ENCODE measurements around the gene GPATCH4.
"Not testable (repeated sequence)": the region's sequence is repeated elsewhere in the genome, so short reads cannot be mapped to it uniquely, and the experiment has no call there.

Gene GPATCH4

GRCh38 chr1:156619582-156619955 lies 18.3 kb upstream of the GPATCH4 start:
- Histone ChIP-seq H3K4me1 (ENCODE audit: insufficient read depth, insufficient read length) (peaks cover 5% of the 10 kb centered on the region), H3K4me3 (ENCODE audit: insufficient read length, low read depth) (no peak overlapping the region), H3K27me3 (ENCODE audit: insufficient read depth, insufficient read length) (peaks cover 46% of the 10 kb centered on the region), H3K36me3 (ENCODE audit: insufficient read depth, insufficient read length, low read length) (no peaks in the 10 kb centered on the region), H3K9me3 (ENCODE audit: insufficient read depth, low read length) (peaks cover 10% of the 10 kb centered on the region; the same call in 1 of the 2 replicates), H3K9ac (ENCODE audit: insufficient read length, low read depth) (no peak overlapping the region)
- no peak for DNase-seq (ENCODE audit: low read depth, low spot score)
- TF ChIP-seq YY1 (IDR thresholded peaks at IDR 0.05; ENCODE audit: insufficient read depth, insufficient read length) (no peak), ZNF274 (IDR thresholded peaks at IDR 0.05; ENCODE audit: low read depth, low read length) (no peak), SUZ12 (IDR thresholded peaks at IDR 0.05; ENCODE audit: extremely low read depth, insufficient read depth, insufficient read length) (no peak)

- no peak for DNase-seq (ENCODE audit: low read depth, low spot score)
- Histone ChIP-seq H3K36me3 (ENCODE audit: insufficient read depth, insufficient read length, low read length) (no peaks in the 10 kb centered on the region), H3K27me3 (ENCODE audit: insufficient read depth, insufficient read length) (peaks cover 40% of the 10 kb centered on the region), H3K4me3 (ENCODE audit: insufficient read length, low read depth) (no peak within 1 kb of the TSS), H3K9ac (ENCODE audit: insufficient read length, low read depth) (no peak within 1 kb of the TSS), H3K4me1 (ENCODE audit: insufficient read depth, insufficient read length) (peaks cover 5% of the 10 kb centered on the region), H3K9me3 (ENCODE audit: insufficient read depth, low read length) (peaks cover 9% of the 10 kb centered on the region; the same call in 1 of the 2 replicates)
- TF ChIP-seq YY1 (IDR thresholded peaks at IDR 0.05; ENCODE audit: insufficient read depth, insufficient read length), result no peak
- TF ChIP-seq ZNF274 (IDR thresholded peaks at IDR 0.05; ENCODE audit: low read depth, low read length), result no peak
- TF ChIP-seq SUZ12 (IDR thresholded peaks at IDR 0.05; ENCODE audit: extremely low read depth, insufficient read depth, insufficient read length), result no peak
Observed at GRCh38 chr1:156618853-156619581, 17.7 kb upstream of the GPATCH4 start, which contains the start of gene HAPLN2. TSS of gene HAPLN2 (plus strand) at chr1:156619415. CDS start at chr1:156623491, 4,076 bp downstream.

GRCh38 chr1:156616463-156616862 lies 15.2 kb upstream of the GPATCH4 start:
- Histone ChIP-seq H3K9ac (ENCODE audit: insufficient read length, low read depth) (no peak overlapping the region), H3K36me3 (ENCODE audit: insufficient read depth, insufficient read length, low read length) (no peaks in the 10 kb centered on the region), H3K4me3 (ENCODE audit: insufficient read length, low read depth) (no peak overlapping the region), H3K4me1 (ENCODE audit: insufficient read depth, insufficient read length) (no peaks in the 10 kb centered on the region), H3K27me3 (ENCODE audit: insufficient read depth, insufficient read length) (peaks cover 21% of the 10 kb centered on the region), H3K9me3 (ENCODE audit: insufficient read depth, low read length) (no peaks in the 10 kb centered on the region)
- TF ChIP-seq SUZ12 (IDR thresholded peaks at IDR 0.05; ENCODE audit: extremely low read depth, insufficient read depth, insufficient read length) (no peak), ZNF274 (IDR thresholded peaks at IDR 0.05; ENCODE audit: low read depth, low read length) (no peak), YY1 (IDR thresholded peaks at IDR 0.05; ENCODE audit: insufficient read depth, insufficient read length) (no peak)
- DNase-seq (ENCODE audit: low read depth, low spot score), result no peak

- H3K9me3 ChIP-seq (ENCODE audit: insufficient read depth, low read length), result no peaks in the 10 kb centered on the region
- no peaks in the 10 kb centered on the region for H3K4me1 ChIP-seq (ENCODE audit: insufficient read depth, insufficient read length)
- no peak overlapping the region for H3K9ac ChIP-seq (ENCODE audit: insufficient read length, low read depth)
- no peaks in the 10 kb centered on the region for H3K36me3 ChIP-seq (ENCODE audit: insufficient read depth, insufficient read length, low read length)
- H3K27me3 ChIP-seq (ENCODE audit: insufficient read depth, insufficient read length), result peaks cover 18% of the 10 kb centered on the region
- no peak overlapping the region for H3K4me3 ChIP-seq (ENCODE audit: insufficient read length, low read depth)
- TF ChIP-seq YY1 (IDR thresholded peaks at IDR 0.05; ENCODE audit: insufficient read depth, insufficient read length), result no peak
- no peak for TF ChIP-seq ZNF274 (IDR thresholded peaks at IDR 0.05; ENCODE audit: low read depth, low read length)
- no peak for TF ChIP-seq SUZ12 (IDR thresholded peaks at IDR 0.05; ENCODE audit: extremely low read depth, insufficient read depth, insufficient read length)
- DNase-seq (ENCODE audit: low read depth, low spot score), result no peak
Observed at GRCh38 chr1:156615946-156616345, 14.7 kb upstream of the GPATCH4 start.

GRCh38 chr1:156612666-156613065 lies 11.4 kb upstream of the GPATCH4 start:
- Histone ChIP-seq H3K9ac (ENCODE audit: insufficient read length, low read depth) (no peak overlapping the region), H3K9me3 (ENCODE audit: insufficient read depth, low read length) (no peaks in the 10 kb centered on the region), H3K27me3 (ENCODE audit: insufficient read depth, insufficient read length) (no peaks in the 10 kb centered on the region), H3K4me3 (ENCODE audit: insufficient read length, low read depth) (no peak overlapping the region), H3K4me1 (ENCODE audit: insufficient read depth, insufficient read length) (no peaks in the 10 kb centered on the region), H3K36me3 (ENCODE audit: insufficient read depth, insufficient read length, low read length) (no peaks in the 10 kb centered on the region)
- no peak for TF ChIP-seq YY1 (IDR thresholded peaks at IDR 0.05; ENCODE audit: insufficient read depth, insufficient read length)
- no peak for TF ChIP-seq ZNF274 (IDR thresholded peaks at IDR 0.05; ENCODE audit: low read depth, low read length)
- no peak for TF ChIP-seq SUZ12 (IDR thresholded peaks at IDR 0.05; ENCODE audit: extremely low read depth, insufficient read depth, insufficient read length)
- DNase-seq (ENCODE audit: low read depth, low spot score), result no peak

GRCh38 chr1:156610072-156610471 lies 8.8 kb upstream of the GPATCH4 start:
- DNase-seq (ENCODE audit: low read depth, low spot score); H3K4me3 ChIP-seq (ENCODE audit: insufficient read length, low read depth); H3K9me3 ChIP-seq (ENCODE audit: insufficient read depth, low read length); H3K9ac ChIP-seq (ENCODE audit: insufficient read length, low read depth); H3K36me3 ChIP-seq (ENCODE audit: insufficient read depth, insufficient read length, low read length); H3K27me3 ChIP-seq (ENCODE audit: insufficient read depth, insufficient read length); H3K4me1 ChIP-seq (ENCODE audit: insufficient read depth, insufficient read length): not testable (repeated sequence)

GRCh38 chr1:156608981-156609380 lies 7.7 kb upstream of the GPATCH4 start:
- H3K9me3 ChIP-seq (ENCODE audit: insufficient read depth, low read length), result no peaks in the 10 kb centered on the region
- TF ChIP-seq SUZ12 (IDR thresholded peaks at IDR 0.05; ENCODE audit: extremely low read depth, insufficient read depth, insufficient read length) (no peak), YY1 (IDR thresholded peaks at IDR 0.05; ENCODE audit: insufficient read depth, insufficient read length) (no peak), ZNF274 (IDR thresholded peaks at IDR 0.05; ENCODE audit: low read depth, low read length) (no peak)
- H3K4me3 ChIP-seq (ENCODE audit: insufficient read length, low read depth), result no peak overlapping the region
- H3K4me1 ChIP-seq (ENCODE audit: insufficient read depth, insufficient read length), result no peaks in the 10 kb centered on the region
- no peaks in the 10 kb centered on the region for H3K36me3 ChIP-seq (ENCODE audit: insufficient read depth, insufficient read length, low read length)
- H3K27me3 ChIP-seq (ENCODE audit: insufficient read depth, insufficient read length), result no peaks in the 10 kb centered on the region
- no peak for DNase-seq (ENCODE audit: low read depth, low spot score)
- no peak overlapping the region for H3K9ac ChIP-seq (ENCODE audit: insufficient read length, low read depth)
